ENCODE results near the gene HLA-DRA.

HLA-DRA gene

DNA sequence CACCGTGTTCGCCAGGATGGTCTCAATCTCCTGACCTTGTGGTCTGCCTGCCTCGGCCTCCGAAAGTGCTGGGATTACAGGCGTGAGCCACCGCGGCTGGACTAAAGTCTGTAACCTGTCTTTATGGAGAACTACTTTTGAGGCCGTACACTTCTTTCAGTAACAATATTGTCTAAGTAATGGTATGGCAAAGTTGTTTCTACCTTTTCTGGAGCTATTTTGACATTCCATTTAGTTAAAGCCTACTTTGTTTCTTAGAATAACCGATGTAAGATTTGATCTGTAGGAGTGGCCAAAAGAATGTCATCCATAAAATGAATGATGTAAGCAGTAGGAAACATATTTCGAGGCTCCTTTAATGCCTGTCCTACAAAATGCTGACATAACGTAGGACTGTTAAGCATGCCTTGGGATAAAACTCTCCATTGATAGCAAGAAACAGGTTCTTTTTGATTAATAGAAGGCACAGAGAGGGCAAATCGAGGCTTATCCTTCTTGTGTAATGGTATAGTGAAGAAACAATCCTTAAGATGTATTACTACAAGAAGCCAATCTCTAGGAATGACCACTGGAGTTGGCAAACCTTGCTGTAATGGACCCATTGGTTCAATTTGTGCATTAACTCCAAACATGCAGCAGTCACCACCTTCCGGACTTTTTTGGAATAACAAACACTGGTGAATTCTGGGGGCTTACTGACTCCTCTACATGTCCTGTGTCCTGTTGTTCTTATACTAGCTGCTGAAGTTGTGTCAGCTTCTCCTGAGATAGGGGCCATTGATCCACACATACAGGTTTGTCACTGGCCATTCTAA lies 35.9 kb downstream of the HLA-DRA start:
- DNase-seq (ENCODE audit: low read depth) = no peak

DNA sequence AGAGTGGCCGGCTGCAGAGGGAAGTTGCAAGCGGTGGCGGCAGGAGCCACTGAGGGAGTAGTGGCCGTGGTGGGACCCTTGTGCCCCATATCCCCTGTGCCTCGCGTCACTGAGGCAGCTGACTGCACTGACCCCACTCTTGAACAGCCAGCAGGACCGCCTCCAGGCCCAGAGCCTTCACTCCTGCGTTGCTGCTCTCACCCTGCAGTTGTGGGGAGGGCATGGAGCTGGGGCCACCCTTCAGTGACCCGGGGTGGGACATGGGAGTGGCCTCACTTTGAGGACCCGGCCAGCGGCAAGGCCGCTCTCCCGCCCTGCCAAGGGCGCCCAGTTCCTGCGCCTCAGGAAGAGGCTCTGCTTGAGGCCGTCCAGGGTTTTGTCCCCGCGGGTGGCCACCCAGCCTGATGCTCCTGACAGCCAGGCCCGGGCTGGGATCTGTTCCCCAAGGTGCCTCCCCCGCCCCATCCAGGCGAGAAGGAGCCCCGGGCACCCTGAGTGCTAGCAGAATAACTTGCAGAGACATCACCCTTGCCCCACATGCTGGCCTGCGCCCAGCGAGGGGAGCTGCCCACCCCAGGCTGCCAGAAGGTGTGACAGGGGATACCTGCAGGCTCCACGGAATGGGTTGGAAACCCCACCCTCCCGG lies 44.4 kb downstream of the HLA-DRA start:
- no peak for DNase-seq (ENCODE audit: low read depth)

DNA sequence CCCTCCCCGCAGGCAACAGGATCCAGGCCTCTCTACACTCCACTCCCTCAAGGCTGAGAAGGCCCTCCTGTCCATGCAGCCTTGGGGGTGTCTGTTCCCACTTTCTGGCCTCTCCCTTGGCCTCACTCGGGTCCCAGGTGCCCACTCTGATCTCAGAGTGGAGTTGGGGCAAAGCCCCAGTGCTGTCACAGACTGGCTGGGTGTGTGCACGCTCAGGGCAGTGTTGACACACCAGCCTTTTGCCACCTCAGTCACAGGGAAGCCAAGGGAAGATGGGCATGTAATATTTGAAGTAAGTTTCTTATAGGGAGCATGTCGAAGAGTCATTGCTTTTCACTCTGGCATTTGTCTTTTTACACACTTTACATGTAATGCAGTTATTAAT lies 44.9 kb downstream of the HLA-DRA start:
- DNase-seq (ENCODE audit: low read depth) = no peak

DNA sequence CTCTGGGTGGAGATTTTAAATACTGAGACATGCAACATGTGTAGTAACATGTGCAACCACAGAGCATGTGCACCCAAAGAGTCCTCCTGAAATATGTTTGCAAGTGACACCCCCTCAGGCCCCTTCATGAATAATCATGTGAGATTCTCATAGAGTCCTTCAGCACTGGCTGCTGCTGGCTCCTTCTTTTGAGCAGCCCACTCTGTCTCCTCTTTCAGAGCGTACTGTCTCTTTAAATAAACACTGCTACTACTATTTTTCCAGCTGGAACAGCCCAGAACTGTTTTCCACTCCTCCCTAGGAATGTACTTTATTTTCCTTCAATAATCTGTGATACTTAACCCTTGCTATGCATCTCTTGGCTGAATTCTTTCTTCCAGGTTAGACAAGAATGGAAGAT lies 48.4 kb downstream of the HLA-DRA start:
- DNase-seq (ENCODE audit: low read depth) = no peak

- DNase-seq (ENCODE audit: low read depth) = no peak
Measured at GRCh38 chr6:32491700-32492099, 52.0 kb downstream of the HLA-DRA start.

DNA sequence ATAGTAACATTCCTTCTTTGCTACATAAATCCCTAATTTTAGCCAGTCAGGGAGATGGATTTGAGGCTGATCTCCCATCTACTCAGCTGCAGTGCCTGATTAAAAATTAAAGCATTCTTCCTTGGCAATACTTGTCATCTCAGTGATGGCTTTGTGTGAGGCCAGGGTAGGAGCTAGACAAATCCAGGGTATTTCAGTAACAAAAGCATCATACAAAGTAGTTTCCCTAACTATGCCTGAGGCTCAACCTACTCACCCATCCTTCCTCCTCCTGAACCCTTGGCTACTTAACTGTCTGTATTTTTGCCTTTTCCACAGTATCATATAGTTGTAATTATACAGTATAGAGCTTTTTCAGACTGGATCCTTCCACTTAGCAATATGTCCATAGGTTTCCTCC lies 52.7 kb downstream of the HLA-DRA start:
- DNase-seq (ENCODE audit: low read depth) = no peak

All from non-pigmented ciliary epithelial cell (primary cell).